ENCODE measurements around the gene LZTR1. TPM values are rescaled to one million over a fixed set of nuclear protein-coding genes. Genes with fewer than 3 reads are reported as not detected.

Gene LZTR1
- total RNA-seq, 2 donors from 2014 or later, result 31.6 to 61.7 TPM

GRCh38 chr22:20989323-20990138 is 7.4 kb downstream of the LZTR1 start:
- DNase-seq, result no peak
- intact Hi-C loops (cut with DNase I), result no loop called here
- H3K36me3 ChIP-seq, result no peaks in the 10 kb centered on the region

GRCh38 chr22:20990184-20991180 is 8.4 kb downstream of the LZTR1 start:
- no peaks in the 10 kb centered on the region for H3K9me3 ChIP-seq
- H3K4me1 ChIP-seq, result no peaks in the 10 kb centered on the region
- no peaks in the 10 kb centered on the region for H3K27me3 ChIP-seq
- H3K9ac ChIP-seq (ENCODE audit: low read depth in 2 of 2, low read length in 2 of 2), result no peak overlapping the region
- DNase-seq, result no peak
- no peak overlapping the region for H3K4me3 ChIP-seq
- no peak overlapping the region for H3K27ac ChIP-seq
- no peak for TF ChIP-seq CTCF (IDR thresholded peaks at IDR 0.05)
- H3K36me3 ChIP-seq, result no peaks in the 10 kb centered on the region
- intact Hi-C loops (cut with DNase I), result no loop called here

More at GRCh38 chr22:20989323-20990138, 7.4 kb downstream of the LZTR1 start:
- Histone ChIP-seq H3K9ac (ENCODE audit: low read depth in 2 of 2, low read length in 2 of 2) (no peak overlapping the region), H3K9me3 (no peaks in the 10 kb centered on the region), H3K27ac (no peak overlapping the region), H3K4me1 (no peaks in the 10 kb centered on the region), H3K27me3 (no peaks in the 10 kb centered on the region), H3K4me3 (no peak overlapping the region)
- no peak for TF ChIP-seq CTCF (IDR thresholded peaks at IDR 0.05)

GRCh38 chr22:20991252-20992055 is 9.4 kb downstream of the LZTR1 start:
- TF ChIP-seq CTCF (IDR thresholded peaks at IDR 0.05), result no peak
- H3K27ac ChIP-seq, result no peak overlapping the region
- no peaks in the 10 kb centered on the region for H3K4me1 ChIP-seq
- H3K9ac ChIP-seq (ENCODE audit: low read depth in 2 of 2, low read length in 2 of 2), result no peak overlapping the region
- DNase-seq, result no peak
- no peak overlapping the region for H3K4me3 ChIP-seq
- intact Hi-C loops (cut with DNase I), result no loop called here
- no peaks in the 10 kb centered on the region for H3K9me3 ChIP-seq
- H3K27me3 ChIP-seq, result no peaks in the 10 kb centered on the region
- no peaks in the 10 kb centered on the region for H3K36me3 ChIP-seq

GRCh38 chr22:20992056-20992442 is 10.0 kb downstream of the LZTR1 start:
- Histone ChIP-seq H3K9me3 (no peaks in the 10 kb centered on the region), H3K4me1 (no peaks in the 10 kb centered on the region), H3K36me3 (no peaks in the 10 kb centered on the region), H3K9ac (ENCODE audit: low read depth in 2 of 2, low read length in 2 of 2) (no peak overlapping the region), H3K27me3 (no peaks in the 10 kb centered on the region), H3K27ac (no peak overlapping the region), H3K4me3 (no peak overlapping the region)
- no peak for DNase-seq
- no peak for TF ChIP-seq CTCF (IDR thresholded peaks at IDR 0.05)
- intact Hi-C loops (cut with DNase I), result no loop called here
